H1 (cell line): ENCODE measurements around the gene CLRN2. TPM values are rescaled to one million over a fixed set of nuclear protein-coding genes. Genes with fewer than 3 reads are reported as not detected.

ENCODE experiments used
- CTCF ChIA-PET: fragments of 300-600 bp; sonication (Branson Sonifier 250); formaldehyde crosslinking; loops from one replicate; lab custom pipeline; 2021; ENCODE audit not compliant: partially characterized antibody; lab: Charles Lee
- POLR2A ChIA-PET: fragments of 300-600 bp; sonication (Branson Sonifier 250); formaldehyde crosslinking; loops from one replicate; lab custom pipeline; 2021; ENCODE audit warnings: inconsistent platforms; ENCODE audit not compliant: partially characterized antibody; lab: Charles Lee
- DNase-seq, 2 experiments: peaks; one replicate each; pipeline versions ENCODE4 v3.0.0 to v3.0.0-alpha.2; 2010 to 2022; ENCODE audit warnings: low spot score in 2 of 2, low read depth in 1 of 2, mixed read lengths in 1 of 2
- FAIRE-seq: peaks from 2 replicates; lab custom pipeline; 2011; peaks lifted over from hg19 to GRCh38; lab: Jason Lieb, UNC
- H2AFZ ChIP-seq: 2 replicates; pipeline ENCODE4 v1.8.1; 2012; ENCODE audit warnings: low read length, inconsistent platforms
- H2AK5ac ChIP-seq: 2 replicates; pipeline ENCODE4 v1.6.1; 2013; ENCODE audit warnings: low read depth, low read length
- H2BK120ac ChIP-seq: replicated peaks from 2 replicates; pipeline ENCODE3; 2013; ENCODE audit warnings: low read depth, low read length, inconsistent platforms
- H2BK12ac ChIP-seq: 2 replicates; pipeline ENCODE4 v1.6.1; 2013; ENCODE audit warnings: low read depth, low read length
- H2BK15ac ChIP-seq: 2 replicates; pipeline ENCODE4 v1.6.1; 2013; ENCODE audit warnings: low read length
- H2BK20ac ChIP-seq: 2 replicates; pipeline ENCODE4 v1.6.1; 2013; ENCODE audit warnings: low read length
- H2BK5ac ChIP-seq: 2 replicates; pipeline ENCODE4 v1.6.1; 2013; ENCODE audit warnings: low read depth, low read length
- H3K14ac ChIP-seq: 2 replicates; pipeline ENCODE4 v1.6.1; 2013; ENCODE audit warnings: inconsistent platforms; ENCODE audit not compliant: insufficient read length
- H3K18ac ChIP-seq: 2 replicates; pipeline ENCODE4 v1.6.1; 2013; ENCODE audit warnings: low read length; ENCODE audit errors: extremely low read depth
- H3K23ac ChIP-seq: 2 replicates; pipeline ENCODE4 v1.6.1; 2013; ENCODE audit warnings: inconsistent platforms; ENCODE audit not compliant: insufficient read length
- H3K23me2 ChIP-seq: 2 replicates; pipeline ENCODE4 v1.6.1; 2013; ENCODE audit warnings: low read depth, low read length
- H3K27ac ChIP-seq: 2 replicates; pipeline ENCODE4 v1.6.1; 2011; ENCODE audit warnings: low read depth, low read length, inconsistent platforms
- H3K27me3 ChIP-seq, 4 experiments: replicated peaks in 1 of 4; 1 replicate in 1 of 4; 2 replicates in 3 of 4; pipeline versions ENCODE4 v1.6.1 to v1.8.1; 2011 to 2013; ENCODE audit warnings: low read length in 3 of 4, mild to moderate bottlenecking in 3 of 4, inconsistent platforms in 2 of 4, mixed read lengths in 2 of 4, moderate library complexity in 1 of 4; ENCODE audit not compliant: control insufficient read depth in 3 of 4, insufficient read depth in 3 of 4; ENCODE audit errors: extremely low read depth in 1 of 4
- H3K36me3 ChIP-seq, 4 experiments: 2 replicates each; pipeline versions ENCODE4 v1.6.1 to v1.8.1; 2011 to 2013; ENCODE audit warnings: mild to moderate bottlenecking in 4 of 4, low read length in 3 of 4, moderate library complexity in 2 of 4, control low read depth in 1 of 4, inconsistent platforms in 1 of 4; ENCODE audit not compliant: insufficient read depth in 4 of 4, control insufficient read depth in 2 of 4
- H3K4ac ChIP-seq: replicated peaks from 2 replicates; pipeline ENCODE3; 2013; ENCODE audit warnings: low read length, low read depth, mixed read lengths, inconsistent platforms; ENCODE audit not compliant: insufficient read length
- H3K4me1 ChIP-seq, 4 experiments: replicated peaks in 1 of 4; 1 replicate in 1 of 4; 2 replicates in 3 of 4; pipeline versions ENCODE4 v1.6.1 to v1.8.1; 2011 to 2013; ENCODE audit warnings: low read length in 3 of 4, inconsistent platforms in 2 of 4, mixed read lengths in 1 of 4; ENCODE audit not compliant: insufficient read depth in 4 of 4, control insufficient read depth in 3 of 4
- H3K4me2 ChIP-seq, 2 experiments: 2 replicates each; pipeline versions ENCODE4 v1.6.1 to v1.8.1; 2011 to 2013; ENCODE audit warnings: low read depth in 2 of 2, low read length in 2 of 2, control low read depth in 1 of 2, inconsistent platforms in 1 of 2, mild to moderate bottlenecking in 1 of 2; ENCODE audit not compliant: insufficient read depth in 1 of 2
- H3K4me3 ChIP-seq, 4 experiments: fragments of 200-600, 300-600 bp in 1 of 4; sonication (generic), shearing (Covaris generic), sonication (Bioruptor Twin) in 1 of 4; 2 replicates each; pipeline versions ENCODE4 v1.5.1 to v1.8.1; 2011 to 2016; ENCODE audit warnings: low read length in 4 of 4, low read depth in 3 of 4, control low read depth in 2 of 4, inconsistent platforms in 2 of 4, mild to moderate bottlenecking in 2 of 4, mixed read lengths in 1 of 4, moderate library complexity in 1 of 4; ENCODE audit not compliant: insufficient read depth in 2 of 4; ENCODE audit errors: extremely low read depth in 1 of 4
- H3K56ac ChIP-seq: replicated peaks from 2 replicates; pipeline ENCODE3; 2013; ENCODE audit warnings: low read depth, mild to moderate bottlenecking, mixed read lengths, low read length, inconsistent platforms; ENCODE audit not compliant: insufficient read length
- H3K79me1 ChIP-seq: 2 replicates; pipeline ENCODE4 v1.6.1; 2013; ENCODE audit warnings: low read depth, low read length, control low read depth
- H3K79me2 ChIP-seq, 2 experiments: 2 replicates each; pipeline versions ENCODE4 v1.6.1 to v1.8.1; 2012 to 2013; ENCODE audit warnings: low read length in 2 of 2, mild to moderate bottlenecking in 2 of 2, inconsistent platforms in 1 of 2; ENCODE audit not compliant: insufficient read depth in 2 of 2, control insufficient read depth in 1 of 2
- H3K9ac ChIP-seq, 4 experiments: replicated peaks in 1 of 4; 1 replicate in 1 of 4; 2 replicates in 3 of 4; pipeline versions ENCODE4 v1.6.1 to v1.8.1; 2011 to 2013; ENCODE audit warnings: low read depth in 3 of 4, low read length in 3 of 4, control low read depth in 2 of 4, mild to moderate bottlenecking in 2 of 4, moderate library complexity in 2 of 4, inconsistent platforms in 1 of 4; ENCODE audit errors: extremely low read depth in 1 of 4
- H3K9me3 ChIP-seq, 2 experiments: 2 replicates each; pipeline versions ENCODE4 v1.6.1 to v1.8.1; 2012 to 2013; ENCODE audit warnings: mild to moderate bottlenecking in 2 of 2, moderate library complexity in 2 of 2, control low read depth in 1 of 2, inconsistent platforms in 1 of 2, low read depth in 1 of 2, low read length in 1 of 2, mixed read lengths in 1 of 2; ENCODE audit not compliant: insufficient read depth in 2 of 2
- H4K20me1 ChIP-seq, 2 experiments: replicated peaks in 1 of 2; 2 replicates each; pipeline versions ENCODE3 to v1.8.1; 2011 to 2013; ENCODE audit warnings: inconsistent platforms in 2 of 2, low read length in 2 of 2, mild to moderate bottlenecking in 1 of 2; ENCODE audit not compliant: insufficient read depth in 2 of 2, control insufficient read depth in 1 of 2
- H4K5ac ChIP-seq: 2 replicates; pipeline ENCODE4 v1.6.1; 2013; ENCODE audit warnings: low read length, low read depth, mixed read lengths, inconsistent platforms; ENCODE audit not compliant: insufficient read length
- H4K8ac ChIP-seq: 2 replicates; pipeline ENCODE4 v1.8.0; 2013; ENCODE audit warnings: mild to moderate bottlenecking, moderate library complexity, low read length, inconsistent platforms; ENCODE audit not compliant: insufficient read depth; ENCODE audit errors: extremely low read depth
- H4K91ac ChIP-seq: replicated peaks from 2 replicates; pipeline ENCODE3; 2013; ENCODE audit warnings: low read length, mixed read lengths, inconsistent platforms; ENCODE audit not compliant: insufficient read length
- CBX8 ChIP-seq: fragments of 300-800, 300-1000 bp; sonication (generic); IDR thresholded peaks from 2 replicates; pipeline ENCODE4 v1.7.1; 2016; ENCODE audit warnings: low read depth, low read length, borderline replicate concordance
- SP1 ChIP-seq: IDR thresholded peaks from 2 replicates; pipeline ENCODE4 v1.6.1; 2011; ENCODE audit warnings: low read depth, low read length
- WGBS, 2 experiments: shearing (Covaris generic) in 1 of 2; methylation state at CpG; one replicate each; pipeline versions ENCODE4 v1.1.6 to v1.1.7; 2013 to 2015; ENCODE audit warnings: low lambda C conversion rate in 2 of 2, mixed read lengths in 2 of 2, inconsistent platforms in 1 of 2, low coverage in 1 of 2, missing lambda C conversion rate in 1 of 2; ENCODE audit not compliant: insufficient replicate concordance in 2 of 2, insufficient coverage in 1 of 2, insufficient read length in 1 of 2; ENCODE audit errors: extremely low coverage in 1 of 2, missing lambda C conversion rate in 1 of 2; 5-methylcytosine and 5-hydroxymethylcytosine counted together
- polyA plus RNA-seq, 7 experiments: library from polyadenylated mRNA; depleted of rRNA in 3 of 7; stranded (reverse) in 5 of 7; unstranded in 2 of 7; fragments of >200 nt in 5 of 7; fragments of 200-250 nt in 2 of 7; gene quantifications; 1 replicate in 5 of 7; 2 replicates in 1 of 7; 4 replicates in 1 of 7; pipeline versions ENCODE4 v1.2.1 to v1.2.3, GENCODE V29; 2011 to 2013; ENCODE audit warnings: missing spikeins in 2 of 7, mixed read lengths in 2 of 7
- total RNA-seq: library from RNA; stranded (reverse); fragmentation: NEBNext Ultra II Directional; extraction: Animal tissue kit (Norgen Biotek cat#: 25700); gene quantifications from 2 replicates; pipeline ENCODE4 v1.2.1, GENCODE V29; 2021

The CLRN2 gene
- total and polyA plus RNA-seq, 2 of the 8 experiments (the other 6 are each of a cell fraction or from before 2014, with no cell fraction given), result not detected

DNA sequence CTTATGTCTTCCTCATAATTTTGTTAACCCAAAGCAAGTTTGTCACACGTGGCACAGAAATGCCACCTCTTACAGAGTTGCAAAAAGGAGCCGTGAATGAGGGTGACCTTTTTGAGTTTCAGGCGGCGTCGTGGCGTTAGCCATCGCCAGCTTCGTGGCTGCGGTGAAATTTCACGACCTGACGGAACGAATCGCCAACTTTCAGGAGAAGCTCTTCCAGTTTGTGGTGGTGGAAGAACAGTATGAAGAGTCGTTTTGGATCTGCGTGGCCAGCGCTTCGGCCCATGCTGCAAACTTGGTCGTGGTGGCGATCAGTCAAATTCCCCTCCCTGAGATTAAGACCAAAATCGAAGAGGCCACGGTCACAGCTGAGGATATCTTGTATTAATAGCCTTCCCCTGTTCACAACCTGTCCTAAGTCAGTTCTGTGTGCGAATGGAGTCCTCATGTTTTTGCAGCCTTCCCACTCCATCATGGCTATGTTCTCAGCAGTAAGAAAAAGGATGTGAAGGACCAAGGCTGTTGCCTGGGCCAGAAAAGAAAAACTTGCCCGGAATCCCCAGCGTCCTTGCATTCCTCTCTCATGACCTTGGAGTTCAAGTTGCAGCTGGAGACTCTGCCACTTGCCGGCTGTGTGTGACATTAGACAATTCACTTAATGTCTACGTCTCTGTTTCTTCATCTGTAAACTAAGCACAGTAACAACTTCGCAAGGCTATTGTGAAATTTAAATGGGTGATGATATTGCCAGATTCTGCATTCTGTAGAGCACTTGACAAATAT lies 11.9 kb downstream of the CLRN2 start:
- H3K23me2 ChIP-seq, result peaks cover 2% of the 10 kb centered on the region; the same call in 1 of the 2 replicates
- no peaks in the 10 kb centered on the region for H3K9me3 ChIP-seq
- H4K20me1 ChIP-seq, result no peaks in the 10 kb centered on the region
- H3K4me3 ChIP-seq, result no peak overlapping the region
- no peaks in the 10 kb centered on the region for H3K79me1 ChIP-seq
- H2BK120ac ChIP-seq, result no peak overlapping the region
- no peaks in the 10 kb centered on the region for H3K27me3 ChIP-seq
- H2BK15ac ChIP-seq, result no peak overlapping the region
- no peak overlapping the region for H2BK5ac ChIP-seq
- H4K91ac ChIP-seq, result no peak overlapping the region
- H3K36me3 ChIP-seq, result no peaks in the 10 kb centered on the region
- no peak overlapping the region for H2AFZ ChIP-seq
- H3K18ac ChIP-seq, result no peak overlapping the region
- FAIRE-seq (no peak), DNase-seq (no peak)
- H3K14ac ChIP-seq, result no peak overlapping the region
- H2BK12ac ChIP-seq, result no peak overlapping the region
- H4K8ac ChIP-seq, result no peak overlapping the region
- ChIA-PET POLR2A (no interaction called here), CTCF (interaction anchor here (1.2 kb wide), 2 partner anchors 9 to 22 kb away, joined by 3 to 4 read pairs; no protein-coding TSS in a partner anchor)
- H2BK20ac ChIP-seq, result no peak overlapping the region
- H3K4me2 ChIP-seq, result no peak overlapping the region
- WGBS, 2 experiments, result 91% methylated on average over 27 of the region's 27 CpGs; no CpG with 5 or more reads in 1 of the 2 experiments
- H2AK5ac ChIP-seq, result no peak overlapping the region
- no peak overlapping the region for H4K5ac ChIP-seq
- no peaks in the 10 kb centered on the region for H3K4me1 ChIP-seq
- H3K23ac ChIP-seq, result no peak overlapping the region
- H3K27ac ChIP-seq, result no peak overlapping the region
- H3K4ac ChIP-seq, result no peak overlapping the region
- H3K9ac ChIP-seq, result no peak overlapping the region
- no peak overlapping the region for H3K56ac ChIP-seq
- H3K79me2 ChIP-seq, result no peaks in the 10 kb centered on the region
- TF ChIP-seq SP1, result no peak
- TF ChIP-seq CBX8, result no peak
